HG03108 (cell line): ENCODE results near the gene CIT.

Experiments used
- ATAC-seq: cut with Tn5 transposase; IDR thresholded peaks from one replicate; pipeline ENCODE4 v1.9.1; 2021; ENCODE audit warnings: moderate library complexity; ENCODE audit not compliant: unreplicated experiment

The CIT gene

GRCh38 chr12:119682639-119683252 is 194.4 kb downstream of the CIT start:
- ATAC-seq: no peak

GRCh38 chr12:119681728-119682638 is 195.1 kb downstream of the CIT start:
- peak; percentile 62 for ATAC-seq

DNA sequence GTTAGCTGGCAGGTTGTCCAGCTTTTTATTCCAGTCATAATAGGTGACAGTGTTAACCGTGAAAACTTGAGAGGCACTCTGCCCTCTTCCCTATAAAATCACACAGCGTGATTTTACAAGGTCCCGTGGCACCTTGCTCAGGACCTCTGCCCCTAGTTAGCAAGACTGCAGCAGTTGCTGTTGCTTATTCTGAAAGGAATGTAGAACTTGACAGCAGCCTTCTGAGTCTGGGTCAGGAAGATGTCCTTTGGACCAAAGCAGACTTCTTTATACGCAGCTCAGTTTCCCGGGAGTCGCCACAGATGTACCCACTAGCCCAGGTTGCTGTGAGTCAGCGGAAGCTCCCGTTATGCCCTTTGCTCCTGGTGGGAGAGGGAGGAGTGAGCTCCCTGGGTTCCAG is 196.0 kb downstream of the CIT start:
- no peak for ATAC-seq

DNA sequence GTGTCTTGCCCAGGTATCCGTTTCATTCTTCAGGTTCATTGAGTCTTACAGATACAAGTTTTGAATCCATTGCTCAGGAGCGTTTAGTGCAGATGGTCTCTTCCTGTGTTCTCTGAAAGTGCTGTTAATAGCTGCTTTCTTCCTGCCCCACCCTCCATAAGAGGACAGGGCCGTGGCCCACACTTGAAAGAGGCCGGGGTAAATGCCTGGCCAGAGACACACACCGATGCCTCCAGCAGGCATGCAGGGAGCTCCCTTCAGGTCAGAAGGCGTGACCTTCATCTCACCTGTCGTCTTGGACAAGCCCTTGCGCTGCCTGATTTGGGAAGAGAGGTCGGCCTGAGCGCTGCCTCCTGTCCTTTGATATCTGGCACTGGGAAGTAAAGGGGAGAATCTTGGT is 197.6 kb downstream of the CIT start:
- ATAC-seq: no peak

GRCh38 chr12:119679081-119679480 is 198.0 kb downstream of the CIT start:
- ATAC-seq: no peak

GRCh38 chr12:119678459-119678858 is 198.7 kb downstream of the CIT start:
- no peak for ATAC-seq

- no peak for ATAC-seq
Measured at GRCh38 chr12:119676573-119676972, 200.5 kb downstream of the CIT start.

- no peak for ATAC-seq
Measured at GRCh38 chr12:119676022-119676421, 201.1 kb downstream of the CIT start.

DNA sequence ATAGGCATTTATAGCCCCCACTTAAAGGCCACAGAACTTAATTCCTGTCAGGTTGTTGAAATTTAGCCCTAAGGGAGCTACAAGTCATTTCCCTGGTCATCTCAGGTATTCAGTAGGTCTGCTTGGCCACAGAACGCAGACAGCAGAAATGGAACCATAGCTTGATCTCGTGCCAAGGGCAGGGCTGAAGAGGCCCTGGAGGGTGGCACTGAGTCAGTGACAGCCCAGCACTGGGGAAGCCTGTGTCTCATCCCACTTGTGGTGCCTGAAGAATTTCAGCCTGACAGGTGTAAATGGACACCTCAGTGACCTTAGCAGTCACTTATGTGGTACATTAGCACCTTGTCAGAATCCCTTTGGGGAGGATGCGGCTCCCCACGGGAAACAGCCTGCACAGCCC is 202.6 kb downstream of the CIT start:
- ATAC-seq: no peak

- no peak for ATAC-seq
Measured at GRCh38 chr12:119673634-119674033, 203.5 kb downstream of the CIT start.

DNA sequence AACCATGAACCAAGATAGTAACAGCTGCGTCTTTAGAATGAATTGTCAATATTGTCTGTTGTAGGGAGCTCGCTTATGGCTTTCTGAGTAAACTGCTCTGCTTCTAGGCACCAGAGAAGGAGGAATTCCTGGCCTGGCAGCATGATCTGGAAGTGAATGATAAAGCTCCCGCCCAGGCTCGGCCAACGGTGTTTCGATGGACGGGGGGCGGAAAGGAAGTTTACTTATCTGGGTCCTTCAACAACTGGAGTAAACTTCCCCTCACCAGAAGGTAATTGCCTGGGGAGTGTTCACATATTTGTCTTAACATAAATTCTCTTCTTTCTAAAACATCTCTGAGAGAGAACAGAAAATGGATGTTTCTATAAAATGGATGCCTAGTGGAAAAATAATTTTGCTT is 204.9 kb downstream of the CIT start:
- ATAC-seq: no peak

- no peak for ATAC-seq
Measured at GRCh38 chr12:119671070-119671469, 206.1 kb downstream of the CIT start.

DNA sequence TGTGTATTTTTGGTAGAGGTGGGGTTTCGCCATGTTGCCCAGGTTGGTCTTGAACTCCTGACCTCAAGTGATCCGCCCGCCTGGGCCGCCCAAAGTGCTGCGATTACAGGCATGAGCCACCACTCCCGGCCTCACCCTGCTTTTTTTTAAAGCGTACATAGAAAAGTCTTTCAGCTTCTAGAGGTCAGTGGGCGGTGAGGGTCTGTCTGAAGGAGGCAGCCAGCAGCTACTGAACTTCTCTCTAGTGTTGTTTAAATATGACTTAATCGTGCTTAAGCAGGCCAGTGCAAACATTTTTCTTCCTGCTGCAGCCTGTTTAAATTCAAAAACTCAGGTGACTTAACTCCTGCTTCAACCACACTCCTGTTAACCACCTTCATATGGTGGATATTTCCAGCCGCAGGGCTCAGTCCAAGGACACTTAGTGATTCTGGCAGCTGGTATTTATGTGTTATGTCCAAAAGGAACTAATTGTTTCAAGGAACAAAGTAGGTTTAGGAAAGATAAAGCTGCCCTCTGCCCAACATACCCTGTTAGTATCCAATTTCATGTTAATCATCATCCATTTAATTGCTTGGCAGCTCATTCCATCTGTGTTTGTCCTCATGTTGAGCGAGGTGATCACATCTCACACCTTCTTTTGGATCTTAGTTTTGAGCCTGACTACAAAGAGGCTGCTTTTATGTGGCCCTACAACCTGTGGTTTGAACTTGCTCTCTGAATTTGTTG is 207.2 kb downstream of the CIT start:
- no peak for ATAC-seq

- ATAC-seq: no peak
Measured at GRCh38 chr12:119668324-119668841, 208.7 kb downstream of the CIT start.

DNA sequence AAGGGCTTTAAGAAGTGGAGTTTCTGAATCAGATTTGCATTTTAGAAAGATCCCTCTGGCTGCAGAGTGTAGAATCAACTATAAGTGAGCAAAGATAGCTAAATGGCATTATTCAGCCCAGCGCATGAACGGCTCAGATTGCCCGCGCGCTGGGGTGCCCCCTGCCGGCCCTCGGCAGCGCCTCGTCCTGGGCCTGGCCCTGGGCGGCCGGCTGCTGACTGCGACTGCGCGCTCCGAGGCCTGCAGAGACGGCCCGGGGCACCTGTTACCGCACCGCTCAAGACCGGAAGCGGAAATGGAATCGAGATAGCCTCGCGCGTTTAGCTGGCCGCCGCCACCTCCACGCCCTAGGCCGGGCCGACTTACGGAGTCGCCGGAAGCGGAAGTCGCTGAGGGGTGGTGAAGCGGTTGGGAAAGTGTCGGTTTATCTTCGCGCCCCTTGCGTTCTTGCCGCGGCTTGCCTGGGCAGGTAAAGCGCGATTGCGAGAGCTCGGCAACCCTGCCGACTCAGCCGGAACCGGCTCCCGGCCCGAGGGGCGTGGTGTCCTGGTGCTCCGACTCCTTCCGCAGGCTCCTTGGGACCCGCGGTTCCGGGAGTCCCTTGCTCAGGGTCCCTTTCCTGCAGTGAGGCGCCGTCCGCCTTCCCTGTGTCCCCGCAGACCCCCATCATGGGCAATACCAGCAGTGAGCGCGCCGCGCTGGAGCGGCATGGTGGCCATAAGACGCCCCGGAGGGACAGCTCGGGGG is 209.4 kb downstream of the CIT start, which contains the start of gene PRKAB1:
Gene PRKAB1, plus strand, starts transcription at position 557 of the 747 bp plus-strand sequence. Its CDS starts 112 bp downstream, at position 669.
- ATAC-seq: peak; percentile 92

DNA sequence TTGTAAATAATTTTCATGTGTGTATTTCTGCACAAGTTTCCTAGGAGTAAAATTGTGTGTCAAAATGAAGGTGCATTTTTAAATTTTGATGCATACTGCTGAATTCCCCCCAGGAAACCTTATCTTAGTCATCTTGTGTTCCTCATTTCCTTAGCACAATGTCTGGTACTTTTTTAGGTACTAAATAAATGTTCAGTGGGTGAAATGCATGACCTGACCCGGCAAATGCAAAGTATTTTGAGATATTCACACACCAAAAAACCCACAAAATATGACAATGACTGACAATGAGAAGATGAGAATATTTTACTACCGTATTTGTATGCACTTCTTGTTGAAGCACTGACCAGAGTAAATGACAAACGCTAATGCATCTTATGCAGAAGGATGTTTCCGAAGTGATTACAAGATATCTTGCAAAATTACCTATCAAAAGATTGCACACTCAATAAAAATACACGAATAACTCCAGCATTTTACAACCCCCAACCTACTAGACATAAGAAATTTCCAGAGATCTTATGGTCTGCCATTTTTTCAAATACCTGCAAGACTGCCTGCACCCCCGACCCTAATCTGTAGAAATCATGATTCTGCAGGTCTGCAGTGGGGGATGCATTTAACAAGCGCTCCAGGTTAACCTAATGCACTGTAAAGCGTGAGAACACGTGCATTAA is 210.1 kb downstream of the CIT start:
- no peak for ATAC-seq

DNA sequence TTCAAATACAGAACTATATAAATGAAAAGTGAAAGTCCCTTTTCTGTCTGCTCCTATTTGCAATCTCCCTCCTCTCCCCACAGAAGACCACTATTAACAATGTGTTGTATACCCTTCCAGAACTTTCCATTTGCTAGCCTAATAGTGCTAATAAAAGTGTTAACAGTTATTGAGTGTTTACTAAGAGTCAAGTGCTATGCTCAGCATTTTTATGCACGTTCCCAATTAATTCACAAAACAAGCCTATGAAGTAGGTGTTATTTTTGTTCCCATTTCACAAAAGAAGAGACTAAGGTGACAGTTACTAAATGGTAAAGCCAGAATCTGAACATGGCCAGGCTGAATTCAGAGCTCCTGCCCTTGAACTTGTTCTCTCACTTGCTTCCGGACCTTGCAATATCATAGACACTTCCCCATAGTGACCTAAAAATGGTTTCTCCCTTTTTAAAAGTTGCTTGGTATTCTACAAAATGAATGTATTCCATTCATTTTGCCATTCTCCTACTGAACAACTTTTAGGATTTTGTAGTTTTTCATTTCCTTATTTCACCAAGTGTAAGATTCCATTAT is 210.8 kb downstream of the CIT start:
- no peak for ATAC-seq

GRCh38 chr12:119665164-119665929 is 211.8 kb downstream of the CIT start:
- no peak for ATAC-seq

- ATAC-seq: no peak
Measured at GRCh38 chr12:119664642-119665041, 212.5 kb downstream of the CIT start.
